Heart left ventricle (tissue), 13 donors: ENCODE measurements around the gene AEBP1.

Experiments used
- POLR2A ChIP-seq, 2 donors: fragments of 450-650 bp; IDR thresholded peaks; one replicate each; pipeline ENCODE4 v1.6.1; 2017; ENCODE audit warnings: antibody characterized with exemption in 2 of 2, mild to moderate bottlenecking in 2 of 2, moderate library complexity in 2 of 2
- TF ChIP-seq, protein P1 (sequence below), 12 donors: fragments of 200-600 bp; sonication (generic) in 4 of 12; IDR thresholded peaks; one replicate each; pipeline versions ENCODE4 v1.5.0 to v1.8.0; 2018 to 2022; ENCODE audit warnings: antibody characterized with exemption in 12 of 12, mild to moderate bottlenecking in 5 of 12
- donor health status: ischemic (EF 13 %, LVEDD 7.1; RV severe dilation, severe dysfunction).
- donor health status: DM: no; HTN: yes; CAD: no.
- donor health status: DM: no; HTN: no; CAD: no.
- donor health status: ischemic (EF 25% LVEDD 6.9; RV normal size, moderate dysfunction).
- donor health status: ischemic (EF 25% LVEDD 5.7; RV mildly dilated, moderate dysfunction).
- donor health status: ischemic (EF 35%, LVEDD 5.7; RV mildly dilated, moderate dysfunction).
- donor health status: nonischemic (EF 11% LVEDD 7.7; RV severe dilation, severe dysfunction).
- donor health status: DM: yes; HTN: yes; CAD: no.
- donor health status: PGD.
- donor health status: ischemic (EF 29% LVEDD 5.4; RV normal size, mild dysfunction).
- donor health status: nonischemic (EF 23%, LVEDD 6.1; RV moderate dilation, normal function).

DNA sequence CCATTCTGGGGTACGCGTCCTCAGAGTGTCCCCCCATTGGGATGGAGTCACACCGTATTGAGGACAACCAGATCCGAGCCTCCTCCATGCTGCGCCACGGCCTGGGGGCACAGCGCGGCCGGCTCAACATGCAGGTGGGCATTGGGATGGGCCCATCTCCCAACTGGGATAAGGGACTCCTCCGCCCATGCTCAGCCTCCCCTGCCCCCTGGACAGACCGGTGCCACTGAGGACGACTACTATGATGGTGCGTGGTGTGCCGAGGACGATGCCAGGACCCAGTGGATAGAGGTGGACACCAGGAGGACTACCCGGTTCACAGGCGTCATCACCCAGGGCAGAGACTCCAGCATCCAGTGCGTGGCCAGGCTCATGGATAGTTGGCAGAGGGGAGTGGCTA is 5.8 kb downstream of the AEBP1 start:
- TF ChIP-seq, protein P1, sequence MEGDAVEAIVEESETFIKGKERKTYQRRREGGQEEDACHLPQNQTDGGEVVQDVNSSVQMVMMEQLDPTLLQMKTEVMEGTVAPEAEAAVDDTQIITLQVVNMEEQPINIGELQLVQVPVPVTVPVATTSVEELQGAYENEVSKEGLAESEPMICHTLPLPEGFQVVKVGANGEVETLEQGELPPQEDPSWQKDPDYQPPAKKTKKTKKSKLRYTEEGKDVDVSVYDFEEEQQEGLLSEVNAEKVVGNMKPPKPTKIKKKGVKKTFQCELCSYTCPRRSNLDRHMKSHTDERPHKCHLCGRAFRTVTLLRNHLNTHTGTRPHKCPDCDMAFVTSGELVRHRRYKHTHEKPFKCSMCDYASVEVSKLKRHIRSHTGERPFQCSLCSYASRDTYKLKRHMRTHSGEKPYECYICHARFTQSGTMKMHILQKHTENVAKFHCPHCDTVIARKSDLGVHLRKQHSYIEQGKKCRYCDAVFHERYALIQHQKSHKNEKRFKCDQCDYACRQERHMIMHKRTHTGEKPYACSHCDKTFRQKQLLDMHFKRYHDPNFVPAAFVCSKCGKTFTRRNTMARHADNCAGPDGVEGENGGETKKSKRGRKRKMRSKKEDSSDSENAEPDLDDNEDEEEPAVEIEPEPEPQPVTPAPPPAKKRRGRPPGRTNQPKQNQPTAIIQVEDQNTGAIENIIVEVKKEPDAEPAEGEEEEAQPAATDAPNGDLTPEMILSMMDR (IDR thresholded peaks at IDR 0.05): no peak
- no peak for TF ChIP-seq POLR2A (IDR thresholded peaks at IDR 0.05)
